ENCODE results near the gene CTBP2.

GRCh38 chr10:125137601-125138438, 22.5 kb downstream of the CTBP2 start:
- TF ChIP-seq EZH2 (IDR thresholded peaks at IDR 0.05; ENCODE audit: low read length) = no peak
- TF ChIP-seq CTCF (optimal IDR thresholded peaks at IDR 0.05 in 1 of 3, IDR thresholded peaks at IDR 0.05 in 1 of 3, conservative IDR thresholded peaks at IDR 0.05 in 1 of 3; ENCODE audit: extremely low read depth in 1 of 3, insufficient read depth in 2 of 3, low read length in 3 of 3) = no peak

All from keratinocyte (primary cell).